HepG2 (cell line): ENCODE measurements around the gene MICALL2. TPM values are rescaled to one million over a fixed set of nuclear protein-coding genes. Genes with fewer than 3 reads are reported as not detected.

Source experiments
- CENPX ChIP-seq: sonication (generic); formaldehyde crosslinking; IDR thresholded peaks from 2 replicates; pipeline ENCODE4 v1.9.0; 2021; ENCODE audit warnings: mild to moderate bottlenecking, missing genetic modification reagents, moderate library complexity
- DNMT1 ChIP-seq: sonication (generic); formaldehyde crosslinking; IDR thresholded peaks from 2 replicates; pipeline ENCODE4 v1.5.1; 2020; ENCODE audit warnings: mild to moderate bottlenecking, missing genetic modification reagents
- EED ChIP-seq: sonication (generic); formaldehyde crosslinking; IDR thresholded peaks from 2 replicates; pipeline ENCODE4 v1.5.0; 2020; ENCODE audit warnings: mild to moderate bottlenecking, missing genetic modification reagents
- ELF1 ChIP-seq: sonication (generic); formaldehyde crosslinking; IDR thresholded peaks from 2 replicates; pipeline ENCODE4 v1.4.0; 2020; ENCODE audit warnings: missing genetic modification reagents
- GTF2F1 ChIP-seq: fragments of 150-350 bp; IDR thresholded peaks from 2 replicates; pipeline ENCODE4 v1.6.1; 2014; ENCODE audit warnings: low read length
- HNRNPH1 ChIP-seq: fragments of 200-400 bp; formaldehyde crosslinking; optimal IDR thresholded peaks from 2 replicates; pipeline ENCODE3; 2017; ENCODE audit warnings: mild to moderate bottlenecking, low read depth, low read length
- NR2F2 ChIP-seq: IDR thresholded peaks from 2 replicates; pipeline ENCODE4 v1.6.1; 2012; ENCODE audit warnings: low read depth, inconsistent platforms, borderline replicate concordance
- NR3C1 ChIP-seq: sonication (generic); formaldehyde crosslinking; IDR thresholded peaks from 2 replicates; pipeline ENCODE4 v1.4.0; 2020; ENCODE audit warnings: missing genetic modification reagents
- PPARG ChIP-seq: conservative IDR thresholded peaks from 2 replicates; pipeline ENCODE4 v1.6.1; 2016; ENCODE audit warnings: missing biosample characterization, missing genetic modification reagents
- RBFOX2 ChIP-seq: fragments of 200-400 bp; formaldehyde crosslinking; IDR thresholded peaks from 2 replicates; pipeline ENCODE4 v1.6.1; 2017; ENCODE audit warnings: low read depth, mild to moderate bottlenecking, low read length
- REPIN1 ChIP-seq: sonication (generic); formaldehyde crosslinking; IDR thresholded peaks from 2 replicates; pipeline ENCODE4 v1.8.0; 2022; ENCODE audit warnings: missing genetic modification reagents, low read depth, mild to moderate bottlenecking, borderline replicate concordance
- RFX1 ChIP-seq: fragments of 450-650 bp; IDR thresholded peaks from 2 replicates; pipeline ENCODE4 v1.6.1; 2017
- SRSF4 ChIP-seq: fragments of 200-400 bp; formaldehyde crosslinking; IDR thresholded peaks from one replicate; pipeline ENCODE4 v1.6.1; 2018; ENCODE audit warnings: mild to moderate bottlenecking, low read depth, low read length, moderate library complexity; ENCODE audit not compliant: poor library complexity, severe bottlenecking
- TRIM24 ChIP-seq: sonication (generic); formaldehyde crosslinking; IDR thresholded peaks from 2 replicates; pipeline ENCODE4 v1.8.0; 2022; ENCODE audit warnings: mild to moderate bottlenecking, missing genetic modification reagents
- U2AF2 ChIP-seq: fragments of 200-400 bp; formaldehyde crosslinking; IDR thresholded peaks from 2 replicates; pipeline ENCODE4 v1.6.1; 2017; ENCODE audit warnings: low read depth, mild to moderate bottlenecking, low read length
- ZFP41 ChIP-seq: sonication (generic); formaldehyde crosslinking; IDR thresholded peaks from 2 replicates; pipeline ENCODE4 v1.4.0; 2020; ENCODE audit warnings: mild to moderate bottlenecking, missing genetic modification reagents, borderline replicate concordance
- ZNF253 ChIP-seq: sonication (generic); formaldehyde crosslinking; IDR thresholded peaks from 2 replicates; pipeline ENCODE4 v1.8.0; 2022; ENCODE audit warnings: mild to moderate bottlenecking, missing genetic modification reagents, borderline replicate concordance
- ZNF367 ChIP-seq: sonication (generic); formaldehyde crosslinking; IDR thresholded peaks from 2 replicates; pipeline ENCODE4 v1.4.0; 2020; ENCODE audit warnings: missing genetic modification reagents, borderline replicate concordance
- ZNF468 ChIP-seq: sonication (generic); formaldehyde crosslinking; IDR thresholded peaks from 2 replicates; pipeline ENCODE4 v1.8.0; 2022; ENCODE audit warnings: mild to moderate bottlenecking, moderate library complexity, missing genetic modification reagents
- ZNF569 ChIP-seq: sonication (generic); formaldehyde crosslinking; IDR thresholded peaks from 2 replicates; pipeline ENCODE4 v1.5.0; 2020; ENCODE audit warnings: mild to moderate bottlenecking, missing genetic modification reagents, moderate library complexity, borderline replicate concordance
- ZNF7 ChIP-seq: IDR thresholded peaks from 2 replicates; pipeline ENCODE4 v1.6.1; 2016; ENCODE audit warnings: missing biosample characterization, missing genetic modification reagents
- ZNF773 ChIP-seq: sonication (generic); formaldehyde crosslinking; IDR thresholded peaks from 2 replicates; pipeline ENCODE4 v1.4.0; 2020; ENCODE audit warnings: missing genetic modification reagents, borderline replicate concordance
- polyA plus RNA-seq, 8 experiments: library from polyadenylated mRNA; depleted of rRNA in 3 of 8; stranded (reverse) in 7 of 8; unstranded in 1 of 8; fragments of >200 nt; fragmentation: Illumina TruSeq in 4 of 8; extraction: Trizol in 4 of 8; gene quantifications; 2 replicates each; pipeline versions ENCODE4 v1.2.1 to v1.2.3, GENCODE V29; 2011 to 2016; ENCODE audit warnings: low read depth in 4 of 8, missing spikeins in 1 of 8, mixed read lengths in 1 of 8; ENCODE audit not compliant: insufficient read depth in 1 of 8
- total RNA-seq, 5 experiments: library from RNA; depleted of rRNA; stranded (reverse); fragments of >200 nt; fragmentation: Illumina TruSeq; extraction: Trizol; gene quantifications; 2 replicates each; pipeline ENCODE4 v1.2.3, GENCODE V29; 2016; ENCODE audit warnings: low read depth in 1 of 5
- TF ChIP-seq, protein P1 (sequence below): sonication (generic); formaldehyde crosslinking; IDR thresholded peaks from 2 replicates; pipeline ENCODE4 v1.4.0; 2020; ENCODE audit warnings: mild to moderate bottlenecking, missing genetic modification reagents
- TF ChIP-seq, protein P2 (sequence below): IDR thresholded peaks from 2 replicates; pipeline ENCODE4 v1.6.1; 2016; ENCODE audit warnings: missing genetic modification reagents, missing compliant biosample characterization
- TF ChIP-seq, protein P3 (sequence below): fragments of 450-650 bp; IDR thresholded peaks from 2 replicates; pipeline ENCODE4 v1.6.1; 2016
- TF ChIP-seq, protein P4 (sequence below): IDR thresholded peaks from 2 replicates; pipeline ENCODE4 v1.6.1; 2016; ENCODE audit warnings: control low read depth

MICALL2 gene
- total and polyA plus RNA-seq, 2 of the 13 experiments (the other 11 are each of a cell fraction or from before 2014, with no cell fraction given): 5.8 to 12.4 TPM

DNA sequence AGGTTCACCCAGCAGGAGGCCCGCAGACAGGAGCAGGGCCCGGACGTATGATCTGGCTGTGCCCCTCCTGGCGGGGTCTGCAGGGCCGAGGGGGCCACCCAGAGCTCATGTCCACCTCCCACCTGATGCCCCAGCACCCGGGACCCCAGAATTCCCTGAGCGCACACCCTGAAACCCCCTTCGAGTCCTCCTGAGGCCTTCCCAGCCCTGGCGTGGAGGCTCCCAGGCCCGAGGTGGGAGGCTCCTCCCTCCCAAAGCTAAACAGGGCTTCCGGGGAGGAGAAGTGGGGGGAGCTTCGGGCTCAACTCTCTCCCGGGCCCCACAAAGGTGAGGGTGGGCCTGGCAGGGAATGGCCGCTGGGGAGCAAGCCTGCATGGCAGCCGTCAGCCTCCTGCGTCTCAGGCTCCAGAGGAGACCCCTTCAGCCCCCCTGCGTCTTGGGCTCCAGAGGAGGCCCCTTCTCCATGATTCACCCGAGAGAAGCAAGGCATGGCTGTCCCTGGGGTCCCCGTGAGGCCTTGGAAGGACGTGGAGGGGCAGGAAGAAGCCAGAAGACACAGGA lies 30.2 kb downstream of the MICALL2 start (continued):
- TF ChIP-seq, protein P1, sequence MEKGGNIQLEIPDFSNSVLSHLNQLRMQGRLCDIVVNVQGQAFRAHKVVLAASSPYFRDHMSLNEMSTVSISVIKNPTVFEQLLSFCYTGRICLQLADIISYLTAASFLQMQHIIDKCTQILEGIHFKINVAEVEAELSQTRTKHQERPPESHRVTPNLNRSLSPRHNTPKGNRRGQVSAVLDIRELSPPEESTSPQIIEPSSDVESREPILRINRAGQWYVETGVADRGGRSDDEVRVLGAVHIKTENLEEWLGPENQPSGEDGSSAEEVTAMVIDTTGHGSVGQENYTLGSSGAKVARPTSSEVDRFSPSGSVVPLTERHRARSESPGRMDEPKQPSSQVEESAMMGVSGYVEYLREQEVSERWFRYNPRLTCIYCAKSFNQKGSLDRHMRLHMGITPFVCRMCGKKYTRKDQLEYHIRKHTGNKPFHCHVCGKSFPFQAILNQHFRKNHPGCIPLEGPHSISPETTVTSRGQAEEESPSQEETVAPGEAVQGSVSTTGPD (CRISPR knock-in tag): no peak
- TF ChIP-seq RBFOX2 (peak; percentile 73), ZFP41 (CRISPR knock-in tag) (no peak), NR3C1 (CRISPR knock-in tag) (no peak), ZNF468 (CRISPR knock-in tag) (no peak), DNMT1 (CRISPR knock-in tag) (no peak), ZNF773 (CRISPR knock-in tag) (no peak), EED (no peak), GTF2F1 (no peak), CENPX (CRISPR knock-in tag) (no peak), ZNF367 (CRISPR knock-in tag) (no peak), TRIM24 (CRISPR knock-in tag) (no peak), PPARG (CRISPR knock-in tag) (no peak), HNRNPH1 (no peak), ELF1 (CRISPR knock-in tag) (peak; percentile 65), ZNF569 (CRISPR knock-in tag) (no peak), RFX1 (no peak), ZNF253 (CRISPR knock-in tag) (no peak), ZNF7 (CRISPR knock-in tag) (no peak), U2AF2 (no peak), SRSF4 (no peak), REPIN1 (peak; percentile 41; the same call in 1 of the 2 replicates), NR2F2 (no peak)
- TF ChIP-seq, protein P2, sequence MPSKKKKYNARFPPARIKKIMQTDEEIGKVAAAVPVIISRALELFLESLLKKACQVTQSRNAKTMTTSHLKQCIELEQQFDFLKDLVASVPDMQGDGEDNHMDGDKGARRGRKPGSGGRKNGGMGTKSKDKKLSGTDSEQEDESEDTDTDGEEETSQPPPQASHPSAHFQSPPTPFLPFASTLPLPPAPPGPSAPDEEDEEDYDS (CRISPR knock-in tag): peak; percentile 47; the same call in 1 of the 2 replicates
- TF ChIP-seq, protein P3, sequence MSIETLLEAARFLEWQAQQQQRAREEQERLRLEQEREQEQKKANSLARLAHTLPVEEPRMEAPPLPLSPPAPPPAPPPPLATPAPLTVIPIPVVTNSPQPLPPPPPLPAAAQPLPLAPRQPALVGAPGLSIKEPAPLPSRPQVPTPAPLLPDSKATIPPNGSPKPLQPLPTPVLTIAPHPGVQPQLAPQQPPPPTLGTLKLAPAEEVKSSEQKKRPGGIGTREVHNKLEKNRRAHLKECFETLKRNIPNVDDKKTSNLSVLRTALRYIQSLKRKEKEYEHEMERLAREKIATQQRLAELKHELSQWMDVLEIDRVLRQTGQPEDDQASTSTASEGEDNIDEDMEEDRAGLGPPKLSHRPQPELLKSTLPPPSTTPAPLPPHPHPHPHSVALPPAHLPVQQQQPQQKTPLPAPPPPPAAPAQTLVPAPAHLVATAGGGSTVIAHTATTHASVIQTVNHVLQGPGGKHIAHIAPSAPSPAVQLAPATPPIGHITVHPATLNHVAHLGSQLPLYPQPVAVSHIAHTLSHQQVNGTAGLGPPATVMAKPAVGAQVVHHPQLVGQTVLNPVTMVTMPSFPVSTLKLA: no peak
- TF ChIP-seq, protein P4, sequence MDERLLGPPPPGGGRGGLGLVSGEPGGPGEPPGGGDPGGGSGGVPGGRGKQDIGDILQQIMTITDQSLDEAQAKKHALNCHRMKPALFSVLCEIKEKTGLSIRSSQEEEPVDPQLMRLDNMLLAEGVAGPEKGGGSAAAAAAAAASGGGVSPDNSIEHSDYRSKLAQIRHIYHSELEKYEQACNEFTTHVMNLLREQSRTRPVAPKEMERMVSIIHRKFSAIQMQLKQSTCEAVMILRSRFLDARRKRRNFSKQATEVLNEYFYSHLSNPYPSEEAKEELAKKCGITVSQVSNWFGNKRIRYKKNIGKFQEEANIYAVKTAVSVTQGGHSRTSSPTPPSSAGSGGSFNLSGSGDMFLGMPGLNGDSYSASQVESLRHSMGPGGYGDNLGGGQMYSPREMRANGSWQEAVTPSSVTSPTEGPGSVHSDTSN (CRISPR knock-in tag): no peak
